K562 (cell line): Measurements from ENCODE around the gene FEV. TPM values are rescaled to one million over a fixed set of nuclear protein-coding genes. Genes with fewer than 3 reads are reported as not detected.

ENCODE experiments used
- ATF6 ChIP-seq: sonication (generic); formaldehyde crosslinking; IDR thresholded peaks from 2 replicates; pipeline ENCODE4 v1.4.0; 2020; ENCODE audit warnings: mild to moderate bottlenecking, missing genetic modification reagents
- GMEB1 ChIP-seq: fragments of 250-450 bp; sonication (Bioruptor Pico); IDR thresholded peaks from 2 replicates; pipeline ENCODE4 v1.4.0; 2020; ENCODE audit warnings: mild to moderate bottlenecking
- GTF2F1 ChIP-seq: IDR thresholded peaks from 2 replicates; pipeline ENCODE4 v1.6.1; 2011; ENCODE audit warnings: low read depth, low read length, improper control_type of control experiment
- HNRNPLL ChIP-seq: fragments of 200-400 bp; formaldehyde crosslinking; IDR thresholded peaks from 2 replicates; pipeline ENCODE4 v1.6.1; 2017; ENCODE audit warnings: low read length, low read depth, mild to moderate bottlenecking; ENCODE audit not compliant: poor library complexity, severe bottlenecking
- ILK ChIP-seq: fragments of 450-650 bp; IDR thresholded peaks from 2 replicates; pipeline ENCODE4 v1.6.1; 2016; ENCODE audit warnings: missing genetic modification characterization, low read depth, mild to moderate bottlenecking, missing compliant biosample characterization, moderate library complexity, borderline replicate concordance
- MTA1 ChIP-seq: fragments of 450-650 bp; IDR thresholded peaks from 2 replicates; pipeline ENCODE4 v1.6.1; 2017; ENCODE audit warnings: borderline replicate concordance
- MXD1 ChIP-seq: fragments of 250-450 bp; sonication (Bioruptor Pico); IDR thresholded peaks from 2 replicates; pipeline ENCODE4 v1.8.0; 2021; ENCODE audit warnings: borderline replicate concordance, mild to moderate bottlenecking, moderate library complexity; ENCODE audit not compliant: poor library complexity, severe bottlenecking
- NBN ChIP-seq: fragments of 450-650 bp; IDR thresholded peaks from 2 replicates; pipeline ENCODE4 v1.6.1; 2016; ENCODE audit warnings: low read depth, mild to moderate bottlenecking
- NCOA4 ChIP-seq: fragments of 450-650 bp; IDR thresholded peaks from 2 replicates; pipeline ENCODE4 v1.6.1; 2018; ENCODE audit warnings: mild to moderate bottlenecking; ENCODE audit not compliant: partially characterized antibody
- NFE2L1 ChIP-seq: fragments of 450-650 bp; IDR thresholded peaks from 2 replicates; pipeline ENCODE4 v1.6.1; 2016; ENCODE audit warnings: missing genetic modification characterization, low read depth, mild to moderate bottlenecking, missing compliant biosample characterization, moderate library complexity, borderline replicate concordance
- NFRKB ChIP-seq: fragments of 450-650 bp; IDR thresholded peaks from 2 replicates; pipeline ENCODE4 v1.6.1; 2016; ENCODE audit warnings: low read depth
- POLR2H ChIP-seq: IDR thresholded peaks from 2 replicates; pipeline ENCODE4 v1.6.1; 2016; ENCODE audit warnings: missing genetic modification characterization, low read depth, mild to moderate bottlenecking, control low read depth, missing compliant biosample characterization, moderate library complexity
- RB1 ChIP-seq: fragments of 450-650 bp; IDR thresholded peaks from 2 replicates; pipeline ENCODE4 v1.6.1; 2017; ENCODE audit warnings: low read depth, mild to moderate bottlenecking
- SMAD1 ChIP-seq: fragments of 150-350 bp; IDR thresholded peaks from 2 replicates; pipeline ENCODE4 v1.6.1; 2014; ENCODE audit warnings: low read length, low read depth; ENCODE audit not compliant: partially characterized antibody
- SMARCA5 ChIP-seq: fragments of 450-650 bp; IDR thresholded peaks from 2 replicates; pipeline ENCODE4 v1.6.1; 2016
- SMARCB1 ChIP-seq: IDR thresholded peaks from 2 replicates; pipeline ENCODE4 v1.6.1; 2011; ENCODE audit warnings: improper control_type of control experiment, low read depth; ENCODE audit not compliant: insufficient read length
- TAF7 ChIP-seq: fragments of 450-650 bp; IDR thresholded peaks from 2 replicates; pipeline ENCODE4 v1.6.1; 2016; ENCODE audit warnings: missing genetic modification characterization, missing compliant biosample characterization
- ZBTB1 ChIP-seq: sonication (generic); formaldehyde crosslinking; IDR thresholded peaks from 2 replicates; pipeline ENCODE4 v1.8.1; 2023; ENCODE audit warnings: missing genetic modification reagents, low read depth, mild to moderate bottlenecking, borderline replicate concordance
- ZBTB17 ChIP-seq: fragments of 450-650 bp; formaldehyde crosslinking; IDR thresholded peaks from 2 replicates; pipeline ENCODE4 v1.4.0; 2020; ENCODE audit warnings: mild to moderate bottlenecking
- ZNF263 ChIP-seq: sonication (generic); formaldehyde crosslinking; IDR thresholded peaks from 2 replicates; pipeline ENCODE4 v1.8.0; 2022; ENCODE audit warnings: mild to moderate bottlenecking, missing genetic modification reagents, borderline replicate concordance
- ZNF274 ChIP-seq: IDR thresholded peaks from 2 replicates; pipeline ENCODE4 v1.6.1; 2011; ENCODE audit warnings: low read depth, mild to moderate bottlenecking, low read length, moderate library complexity, borderline replicate concordance
- ZNF436 ChIP-seq: fragments of 250-450, 450-650 bp; sonication (Bioruptor Pico); formaldehyde crosslinking; IDR thresholded peaks from 2 replicates; pipeline ENCODE4 v1.7.0; 2020; ENCODE audit warnings: mild to moderate bottlenecking
- ZNF707 ChIP-seq: fragments of 250-450 bp; sonication (Bioruptor Pico); conservative IDR thresholded peaks from 2 replicates; pipeline ENCODE4 v1.8.0; 2022; ENCODE audit warnings: inconsistent platforms, mild to moderate bottlenecking, moderate library complexity
- ZZZ3 ChIP-seq: fragments of 450-650 bp; IDR thresholded peaks from 2 replicates; pipeline ENCODE4 v1.6.1; 2016; ENCODE audit warnings: antibody characterized with exemption, mild to moderate bottlenecking, moderate library complexity
- polyA plus RNA-seq, 8 experiments: library from polyadenylated mRNA; depleted of rRNA in 4 of 8; stranded (reverse) in 5 of 8; unstranded in 3 of 8; fragments of >200 nt; fragmentation: Nextera tagmentation in 2 of 8; fragmentation: Illumina TruSeq in 1 of 8; extraction: Ambion mirVana in 2 of 8; extraction: Trizol in 1 of 8; gene quantifications; 2 replicates each; pipeline versions ENCODE4 v1.2.1 to v1.2.3, GENCODE V29; 2011 to 2014; ENCODE audit warnings: inconsistent platforms in 1 of 8, missing spikeins in 1 of 8
- total RNA-seq, 7 experiments: library from RNA; depleted of rRNA in 6 of 7; stranded (reverse); fragments of >200 nt in 6 of 7; fragmentation: Illumina TruSeq in 2 of 7; extraction: Trizol in 2 of 7; gene quantifications; 2 replicates each; pipeline versions ENCODE4 v1.2.1 to v1.2.3, GENCODE V29; 2011 to 2021; ENCODE audit warnings: low replicate concordance in 1 of 7

FEV gene
- total and polyA plus RNA-seq, 9 of the 15 experiments (the other 6 are each of a cell fraction or from before 2014, with no cell fraction given): 0.08 to 1.6 (median 0.62) TPM; not detected in 1

GRCh38 chr2:218995972-218996711, 11.2 kb upstream of the FEV start (continued):
- TF ChIP-seq MXD1 (no peak), ATF6 (CRISPR knock-in tag) (no peak), GTF2F1 (no peak), NFRKB (no peak), ILK (tag) (no peak), RB1 (peak; percentile 61; the same call in 1 of the 2 replicates), MTA1 (peak; percentile 89), POLR2H (tag) (no peak), ZNF436 (no peak), NFE2L1 (tag) (no peak), ZBTB17 (CRISPR knock-in tag) (no peak), NBN (no peak), ZNF707 (CRISPR knock-in tag) (no peak), TAF7 (no peak), HNRNPLL (no peak), ZNF274 (no peak), SMARCB1 (no peak), ZBTB1 (0 out of 2 replicates have a peak, but pooled peaks have one; percentile 21), NCOA4 (no peak), SMAD1 (no peak), SMARCA5 (no peak), GMEB1 (peak; percentile 50), ZNF263 (CRISPR knock-in tag) (no peak), ZZZ3 (no peak)
- TF ChIP-seq, all 486 proteins: peak for 56
